ENCODE results near the gene DEFB126.
"Not testable (repeated sequence)": the region's sequence is repeated elsewhere in the genome, so short reads cannot be mapped to it uniquely, and the experiment has no call there.

DEFB126 gene

GRCh38 chr20:142290-142689 is at the start of gene DEFB126:
Gene DEFB126, plus strand, starts transcription at chr20:142590. Its CDS starts 39 bp downstream, at chr20:142629.
- DNase-seq: no peak

- DNase-seq: no peak
Measured at GRCh38 chr20:93641-94040, 48.7 kb upstream of the DEFB126 start.

GRCh38 chr20:95215-95614 is 47.2 kb upstream of the DEFB126 start:
- no peak for DNase-seq

GRCh38 chr20:97691-98090 is 44.7 kb upstream of the DEFB126 start:
- not testable (repeated sequence) for DNase-seq

- DNase-seq: no peak
Measured at GRCh38 chr20:101975-102374, 40.4 kb upstream of the DEFB126 start.

GRCh38 chr20:103456-103855 is 38.9 kb upstream of the DEFB126 start:
- no peak for DNase-seq

- DNase-seq: no peak
Measured at GRCh38 chr20:112396-112795, 30.0 kb upstream of the DEFB126 start.

- DNase-seq: no peak
Measured at GRCh38 chr20:117518-117917, 24.9 kb upstream of the DEFB126 start.

- DNase-seq: peak; percentile 17
Measured at GRCh38 chr20:129786-130323, 12.5 kb upstream of the DEFB126 start.

- no peak for DNase-seq
Measured at GRCh38 chr20:137668-138490, 4.5 kb upstream of the DEFB126 start.

GRCh38 chr20:145877-146276 is 3.5 kb downstream of the DEFB126 start:
- DNase-seq: no peak

GRCh38 chr20:152131-152530 is 9.7 kb downstream of the DEFB126 start:
- DNase-seq: no peak

GRCh38 chr20:157154-157553 is 14.8 kb downstream of the DEFB126 start, which contains the start of gene DEFB127:
Gene DEFB127, plus strand, starts transcription at chr20:157454. Its CDS starts 91 bp downstream, at chr20:157545.
- no peak for DNase-seq

- no peak for DNase-seq
Measured at GRCh38 chr20:164618-165017, 22.2 kb downstream of the DEFB126 start.

- no peak for DNase-seq
Measured at GRCh38 chr20:168876-169275, 26.5 kb downstream of the DEFB126 start.

GRCh38 chr20:184288-184687 is 41.9 kb downstream of the DEFB126 start:
- no peak for DNase-seq

GRCh38 chr20:187733-188132 is 45.3 kb downstream of the DEFB126 start:
- no peak for DNase-seq

GRCh38 chr20:189611-190010 is 47.2 kb downstream of the DEFB126 start, which contains the start of gene DEFB128:
Gene DEFB128, minus strand, starts transcription at chr20:189711. Its CDS starts 88 bp downstream, at chr20:189623.
- DNase-seq: no peak

Measured in NCI-H774 (cell line).